ENCODE results near the gene CCDC197. TPM values are rescaled to one million over a fixed set of nuclear protein-coding genes. Genes with fewer than 3 reads are reported as not detected.

Gene CCDC197
- total RNA-seq, 1 experiment from 2014 or later: not detected

- Mint-ChIP-seq H3K4me3 (no peak overlapping the region), H3K27ac (no peak overlapping the region; a peak in 1 of 7 replicates), H3K9me3 (no peaks in the 10 kb centered on the region), H3K36me3 (ENCODE audit: insufficient read depth in 1 of 3, low read depth in 3 of 3) (no peaks in the 10 kb centered on the region), H3K27me3 (ENCODE audit: low read depth) (no peaks in the 10 kb centered on the region; the same call in 1 of the 2 replicates), H3K4me1 (peaks cover 24 to 29% of the 10 kb centered on the region in 2 experiments)
- Histone ChIP-seq H3K23me2 (ENCODE audit: insufficient read length, low read depth, low read length, poor library complexity, severe bottlenecking) (no peaks in the 10 kb centered on the region), H2BK20ac (ENCODE audit: low read depth, low read length, poor library complexity, severe bottlenecking) (no peak overlapping the region), H3K9me3 (ENCODE audit: control insufficient read depth, low read depth, low read length) (no peaks in the 10 kb centered on the region), H2AK5ac (ENCODE audit: insufficient read length, low read length) (no peak overlapping the region), H2AFZ (ENCODE audit: low read length) (no peak overlapping the region), H3K23ac (ENCODE audit: insufficient read length, low read depth, low read length) (no peak overlapping the region), H3T11ph (ENCODE audit: low read length) (no peak overlapping the region), H4K8ac (replicated peaks; ENCODE audit: insufficient read length, low read depth, low read length) (no peak overlapping the region), H3K56ac (ENCODE audit: insufficient read length, low read depth, low read length) (no peak overlapping the region), H3K18ac (ENCODE audit: insufficient read length, low read depth, low read length) (no peak overlapping the region), H3K4me1 (ENCODE audit: insufficient read depth, low read length) (no peaks in the 10 kb centered on the region), H3K9ac (ENCODE audit: extremely low read depth, insufficient read length, low read length) (no peak overlapping the region), H3K4ac (ENCODE audit: low read depth, low read length) (no peak overlapping the region), H3K79me2 (ENCODE audit: insufficient read depth, low read length) (no peaks in the 10 kb centered on the region), H3K27me3 (ENCODE audit: insufficient read depth, low read length) (no peaks in the 10 kb centered on the region), H3K4me2 (ENCODE audit: insufficient read depth, insufficient read length, low read length) (no peak overlapping the region), H2BK120ac (ENCODE audit: low read depth, low read length, poor library complexity, severe bottlenecking) (no peak overlapping the region), H4K20me1 (ENCODE audit: control insufficient read depth, insufficient read depth, insufficient read length) (no peaks in the 10 kb centered on the region), H3K27ac (ENCODE audit: insufficient read length, low read depth, low read length) (no peak overlapping the region), H3K14ac (ENCODE audit: insufficient read depth, low read length) (no peak overlapping the region), H2BK5ac (ENCODE audit: insufficient read length, low read length) (no peak overlapping the region), H4K5ac (ENCODE audit: insufficient read length, low read depth, low read length) (no peak overlapping the region), H2BK12ac (ENCODE audit: insufficient read length, low read depth, low read length) (no peak overlapping the region), H3K79me1 (ENCODE audit: insufficient read depth, low read depth, low read length, poor library complexity, severe bottlenecking) (no peaks in the 10 kb centered on the region), H2BK15ac (ENCODE audit: low read depth, low read length) (no peak overlapping the region), H4K91ac (ENCODE audit: insufficient read length, low read depth, low read length) (no peak overlapping the region)
- no peak for DNase-seq
- TF ChIP-seq, protein P1, sequence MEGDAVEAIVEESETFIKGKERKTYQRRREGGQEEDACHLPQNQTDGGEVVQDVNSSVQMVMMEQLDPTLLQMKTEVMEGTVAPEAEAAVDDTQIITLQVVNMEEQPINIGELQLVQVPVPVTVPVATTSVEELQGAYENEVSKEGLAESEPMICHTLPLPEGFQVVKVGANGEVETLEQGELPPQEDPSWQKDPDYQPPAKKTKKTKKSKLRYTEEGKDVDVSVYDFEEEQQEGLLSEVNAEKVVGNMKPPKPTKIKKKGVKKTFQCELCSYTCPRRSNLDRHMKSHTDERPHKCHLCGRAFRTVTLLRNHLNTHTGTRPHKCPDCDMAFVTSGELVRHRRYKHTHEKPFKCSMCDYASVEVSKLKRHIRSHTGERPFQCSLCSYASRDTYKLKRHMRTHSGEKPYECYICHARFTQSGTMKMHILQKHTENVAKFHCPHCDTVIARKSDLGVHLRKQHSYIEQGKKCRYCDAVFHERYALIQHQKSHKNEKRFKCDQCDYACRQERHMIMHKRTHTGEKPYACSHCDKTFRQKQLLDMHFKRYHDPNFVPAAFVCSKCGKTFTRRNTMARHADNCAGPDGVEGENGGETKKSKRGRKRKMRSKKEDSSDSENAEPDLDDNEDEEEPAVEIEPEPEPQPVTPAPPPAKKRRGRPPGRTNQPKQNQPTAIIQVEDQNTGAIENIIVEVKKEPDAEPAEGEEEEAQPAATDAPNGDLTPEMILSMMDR (conservative IDR thresholded peaks at IDR 0.05): no peak
These were observed 37.0 kb upstream of the CCDC197 start for GRCh38 chr14:93960108-93960475.

Measured in H9 (cell line).